Fibroblast of the conjunctiva (primary cell): ENCODE results near the gene TMIE.

Experiments
- DNase-seq: peaks from one replicate; pipeline ENCODE4 v3.0.0-alpha.2; 2010; ENCODE audit warnings: low read depth

Gene TMIE

GRCh38 chr3:46669191-46669999 is 31.8 kb upstream of the TMIE start:
- no peak for DNase-seq

- DNase-seq, result no peak
Measured at GRCh38 chr3:46670000-46670890, 30.9 kb upstream of the TMIE start.

- DNase-seq, result no peak
Measured at GRCh38 chr3:46670891-46671427, 30.2 kb upstream of the TMIE start.

GRCh38 chr3:46671541-46672348 is 29.4 kb upstream of the TMIE start:
- DNase-seq, result no peak

GRCh38 chr3:46672349-46672695 is 28.9 kb upstream of the TMIE start:
- DNase-seq, result no peak

GRCh38 chr3:46673151-46674030 is 27.8 kb upstream of the TMIE start:
- DNase-seq, result no peak

- no peak for DNase-seq
Measured at GRCh38 chr3:46674031-46674845, 27.0 kb upstream of the TMIE start.

GRCh38 chr3:46675426-46675825 is 25.8 kb upstream of the TMIE start:
- no peak for DNase-seq

GRCh38 chr3:46675843-46676567 is 25.2 kb upstream of the TMIE start:
- no peak for DNase-seq

- no peak for DNase-seq
Measured at GRCh38 chr3:46676601-46677410, 24.4 kb upstream of the TMIE start.

GRCh38 chr3:46677411-46677726 is 23.8 kb upstream of the TMIE start:
- DNase-seq, result no peak

GRCh38 chr3:46678280-46678679 is 22.9 kb upstream of the TMIE start:
- DNase-seq, result no peak

GRCh38 chr3:46679681-46680080 is 21.5 kb upstream of the TMIE start:
- no peak for DNase-seq

- no peak for DNase-seq
Measured at GRCh38 chr3:46680298-46680826, 20.8 kb upstream of the TMIE start.

GRCh38 chr3:46681387-46681786 is 19.8 kb upstream of the TMIE start:
- no peak for DNase-seq

- no peak for DNase-seq
Measured at GRCh38 chr3:46681856-46682540, 19.2 kb upstream of the TMIE start.

GRCh38 chr3:46682974-46683373 is 18.2 kb upstream of the TMIE start:
- DNase-seq, result no peak

GRCh38 chr3:46684891-46685290 is 16.3 kb upstream of the TMIE start:
- no peak for DNase-seq
